Thymus (tissue), 14 donors: Measurements from ENCODE around the gene ZBTB48. TPM values are rescaled to one million over a fixed set of nuclear protein-coding genes. Genes with fewer than 3 reads are reported as not detected.

Source experiments
- DNase-seq, 9 donors: peaks; one replicate each; pipeline ENCODE4 v3.0.0-alpha.2; 2013; ENCODE audit warnings: low spot score in 9 of 9, low read depth in 6 of 9, missing footprints in 1 of 9
- H3K27ac ChIP-seq, 2 donors: one replicate each; pipeline ENCODE4 v1.5.1; 2013; ENCODE audit warnings: control low read depth in 1 of 2, low read depth in 1 of 2, low read length in 1 of 2, mild to moderate bottlenecking in 1 of 2, moderate library complexity in 1 of 2
- H3K27me3 ChIP-seq, 2 donors: one replicate each; pipeline ENCODE4 v1.5.1; 2013; ENCODE audit warnings: low read length in 1 of 2; ENCODE audit not compliant: control insufficient read depth in 2 of 2, insufficient read depth in 1 of 2
- H3K36me3 ChIP-seq, 2 donors: one replicate each; pipeline ENCODE4 v1.5.1; 2013; ENCODE audit warnings: low read length in 1 of 2, mild to moderate bottlenecking in 1 of 2, moderate library complexity in 1 of 2; ENCODE audit not compliant: control insufficient read depth in 2 of 2, insufficient read depth in 2 of 2
- H3K4me1 ChIP-seq, 2 donors: one replicate each; pipeline ENCODE4 v1.5.1; 2013; ENCODE audit warnings: low read length in 2 of 2; ENCODE audit not compliant: control insufficient read depth in 2 of 2, insufficient read depth in 2 of 2
- H3K4me3 ChIP-seq, 2 donors: one replicate each; pipeline ENCODE4 v1.5.1; 2013; ENCODE audit warnings: low read length in 2 of 2, control low read depth in 1 of 2, mild to moderate bottlenecking in 1 of 2
- H3K9me3 ChIP-seq, 2 donors: one replicate each; pipeline ENCODE4 v1.5.1; 2013; ENCODE audit warnings: low read length in 1 of 2, mild to moderate bottlenecking in 1 of 2; ENCODE audit not compliant: control insufficient read depth in 2 of 2, insufficient read depth in 1 of 2
- WGBS: extraction: QIAGEN DNeasy Blood & Tissue Kit; methylation state at CpG from one replicate; pipeline ENCODE4 v1.1.7; 2013; 5-methylcytosine and 5-hydroxymethylcytosine counted together
- long read RNA-seq, 10 donors: transcript quantifications; one replicate each; lab custom pipeline, GENCODE V29; 2026
- polyA plus RNA-seq: library from polyadenylated mRNA; stranded (reverse); fragments of 200-250 nt; gene quantifications from one replicate; pipeline ENCODE4 v1.2.3, GENCODE V29; 2013
- total RNA-seq: library from RNA; stranded (reverse); fragments of 120-200 nt; gene quantifications from one replicate; pipeline ENCODE4 v1.2.4, GENCODE V29; 2013
- donor health status: healthy.

ZBTB48 gene
- total RNA-seq (30.7 TPM), polyA plus RNA-seq (124 TPM)
- long read RNA-seq, donor 1 = 0 reads
- long read RNA-seq, donor 2, partial matches to known transcripts = 0 of 5 reads
- long read RNA-seq, donor 2, other reads (novel, unspliced or antisense) = 0 of 5 reads
- long read RNA-seq, donor 3, partial matches to known transcripts = 0 of 7 reads
- long read RNA-seq, donor 3, other reads (novel, unspliced or antisense) = 0 of 7 reads
- long read RNA-seq, donor 4, partial matches to known transcripts = 0 of 3 reads
- long read RNA-seq, donor 4, other reads (novel, unspliced or antisense) = 0 of 3 reads
- long read RNA-seq, donor 5, partial matches to known transcripts = 0 of 4 reads
- long read RNA-seq, donor 5, other reads (novel, unspliced or antisense) = 0 of 4 reads
- long read RNA-seq, donor 6, partial matches to known transcripts = 0 of 5 reads
- long read RNA-seq, donor 6, other reads (novel, unspliced or antisense) = 0 of 5 reads
- long read RNA-seq, donor 7, partial matches to known transcripts = 0 of 1 reads
- long read RNA-seq, donor 7, other reads (novel, unspliced or antisense) = 0 of 1 reads
- long read RNA-seq, donor 8, partial matches to known transcripts = 0 of 3 reads
- long read RNA-seq, donor 8, other reads (novel, unspliced or antisense) = 0 of 3 reads
- long read RNA-seq, donor 9, partial matches to known transcripts = 0 of 1 reads
- long read RNA-seq, donor 9, other reads (novel, unspliced or antisense) = 0 of 1 reads
- long read RNA-seq, donor 10, partial matches to known transcripts = 0 of 1 reads
- long read RNA-seq, donor 10, other reads (novel, unspliced or antisense) = 0 of 1 reads

- WGBS = 22% methylated on average over 58 of the region's 58 CpGs
- DNase-seq = peak; percentile 87 to 98 (median 95)
- Histone ChIP-seq H3K27me3 (no peaks in the 10 kb centered on the region), H3K27ac (peak within 1 kb of the TSS; percentile 61 to 88), H3K4me3 (peak within 1 kb of the TSS; percentile 75 to 89), H3K9me3 (peaks cover 0 to 4% of the 10 kb centered on the region in 2 donors), H3K36me3 (peaks cover 0 to 3% of the 10 kb centered on the region in 2 donors), H3K4me1 (peaks cover 17 to 25% of the 10 kb centered on the region in 2 donors)
Observed at GRCh38 chr1:6579374-6580118, at the start of gene ZBTB48. ZBTB48 (plus strand) TSS chr1:6579994; CDS start chr1:6580610, 616 bp downstream.

GRCh38 chr1:6530504-6531160, 49.2 kb upstream of the ZBTB48 start:
- WGBS = 98% methylated on average over 13 of the region's 13 CpGs
- DNase-seq = no peak
- Histone ChIP-seq H3K9me3 (no peaks in the 10 kb centered on the region), H3K27ac (no peak overlapping the region), H3K4me1 (no peaks in the 10 kb centered on the region), H3K4me3 (no peak overlapping the region), H3K36me3 (peaks cover 52 to 58% of the 10 kb centered on the region in 2 donors), H3K27me3 (no peaks in the 10 kb centered on the region)

GRCh38 chr1:6531996-6532395, 47.8 kb upstream of the ZBTB48 start:
- no peaks in the 10 kb centered on the region for H3K4me1 ChIP-seq

GRCh38 chr1:6534248-6534822, 45.5 kb upstream of the ZBTB48 start:
- no peak for DNase-seq

More at GRCh38 chr1:6531996-6532395, 47.8 kb upstream of the ZBTB48 start:
- Histone ChIP-seq H3K36me3 (peaks cover 45 to 46% of the 10 kb centered on the region in 2 donors), H3K27ac (no peak overlapping the region), H3K27me3 (no peaks in the 10 kb centered on the region), H3K4me3 (no peak overlapping the region), H3K9me3 (no peaks in the 10 kb centered on the region)
- no peak for DNase-seq
- WGBS = 95% methylated on average over 5 of the region's 5 CpGs

GRCh38 chr1:6535214-6535613, 44.6 kb upstream of the ZBTB48 start:
- 97% methylated on average over 4 of the region's 4 CpGs for WGBS
- Histone ChIP-seq H3K9me3 (no peaks in the 10 kb centered on the region), H3K27ac (no peak overlapping the region), H3K4me3 (no peak overlapping the region), H3K4me1 (no peaks in the 10 kb centered on the region), H3K36me3 (peaks cover 26 to 34% of the 10 kb centered on the region in 2 donors), H3K27me3 (no peaks in the 10 kb centered on the region)
- DNase-seq = no peak

More at GRCh38 chr1:6534248-6534822, 45.5 kb upstream of the ZBTB48 start:
- H3K27me3 ChIP-seq = no peaks in the 10 kb centered on the region
- WGBS = 91% methylated on average over 8 of the region's 8 CpGs
- H3K9me3 ChIP-seq = no peaks in the 10 kb centered on the region
- H3K36me3 ChIP-seq = peaks cover 26 to 32% of the 10 kb centered on the region in 2 donors
- H3K4me1 ChIP-seq = no peaks in the 10 kb centered on the region
- H3K27ac ChIP-seq = no peak overlapping the region
- no peak overlapping the region for H3K4me3 ChIP-seq

- WGBS = 94% methylated on average over 5 of the region's 5 CpGs
- Histone ChIP-seq H3K27me3 (no peaks in the 10 kb centered on the region), H3K4me1 (no peaks in the 10 kb centered on the region), H3K9me3 (no peaks in the 10 kb centered on the region), H3K27ac (no peak overlapping the region), H3K4me3 (no peak overlapping the region), H3K36me3 (peaks cover 27 to 33% of the 10 kb centered on the region in 2 donors)
- DNase-seq = no peak
Observed at GRCh38 chr1:6536291-6536690, 43.5 kb upstream of the ZBTB48 start.

GRCh38 chr1:6538956-6539355, 40.8 kb upstream of the ZBTB48 start:
- Histone ChIP-seq H3K4me1 (no peaks in the 10 kb centered on the region), H3K9me3 (no peaks in the 10 kb centered on the region), H3K27me3 (no peaks in the 10 kb centered on the region), H3K4me3 (no peak overlapping the region), H3K27ac (no peak overlapping the region), H3K36me3 (peaks cover 15 to 22% of the 10 kb centered on the region in 2 donors)
- WGBS = 80% methylated on average over 3 of the region's 3 CpGs
- no peak for DNase-seq

GRCh38 chr1:6544831-6545230, 35.0 kb upstream of the ZBTB48 start:
- H3K9me3 ChIP-seq = no peaks in the 10 kb centered on the region
- 98% methylated on average over 3 of the region's 3 CpGs for WGBS
- no peak overlapping the region for H3K27ac ChIP-seq
- H3K4me1 ChIP-seq = no peaks in the 10 kb centered on the region
- DNase-seq = no peak
- H3K4me3 ChIP-seq = no peak overlapping the region
- H3K36me3 ChIP-seq = peaks cover 42 to 72% of the 10 kb centered on the region in 2 donors
- H3K27me3 ChIP-seq = no peaks in the 10 kb centered on the region
